Measurements from ENCODE around the gene SLC2A9.
"Not testable (repeated sequence)": the region's sequence is repeated elsewhere in the genome, so short reads cannot be mapped to it uniquely, and the experiment has no call there.

SLC2A9 gene

GRCh38 chr4:9833421-9833820 is 187.9 kb downstream of the SLC2A9 start:
- no peak for DNase-seq (ENCODE audit: low read depth in 3 of 3, low spot score in 1 of 3)

DNA sequence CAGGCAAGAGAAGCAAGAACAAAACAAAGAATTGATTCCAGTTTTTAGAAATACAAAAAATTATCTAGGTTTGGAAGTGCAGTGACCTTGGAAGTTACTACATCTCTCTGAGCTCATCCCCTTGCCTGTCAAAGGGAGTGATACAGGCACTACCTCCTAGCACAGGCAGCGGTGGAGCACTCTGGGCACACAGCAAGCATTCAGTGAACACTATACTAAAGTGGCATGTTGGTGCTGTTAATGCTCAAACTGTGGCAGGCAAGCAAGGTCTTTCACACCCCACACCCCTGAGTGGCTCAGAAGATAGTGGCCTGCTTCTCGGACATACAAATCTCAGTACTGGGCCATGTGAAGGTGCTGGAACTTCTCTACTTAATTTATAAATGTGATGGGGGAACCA is 188.7 kb downstream of the SLC2A9 start:
- no peak for DNase-seq (ENCODE audit: low read depth in 3 of 3, low spot score in 1 of 3)

- no peak for DNase-seq (ENCODE audit: low read depth in 3 of 3, low spot score in 1 of 3)
Observed at GRCh38 chr4:9826551-9826950, 194.7 kb downstream of the SLC2A9 start.

- DNase-seq (ENCODE audit: low read depth in 3 of 3, low spot score in 1 of 3) = no peak
Observed at GRCh38 chr4:9825049-9825448, 196.2 kb downstream of the SLC2A9 start.

- DNase-seq (ENCODE audit: low read depth in 3 of 3, low spot score in 1 of 3) = no peak
Observed at GRCh38 chr4:9820343-9820742, 201.0 kb downstream of the SLC2A9 start.

DNA sequence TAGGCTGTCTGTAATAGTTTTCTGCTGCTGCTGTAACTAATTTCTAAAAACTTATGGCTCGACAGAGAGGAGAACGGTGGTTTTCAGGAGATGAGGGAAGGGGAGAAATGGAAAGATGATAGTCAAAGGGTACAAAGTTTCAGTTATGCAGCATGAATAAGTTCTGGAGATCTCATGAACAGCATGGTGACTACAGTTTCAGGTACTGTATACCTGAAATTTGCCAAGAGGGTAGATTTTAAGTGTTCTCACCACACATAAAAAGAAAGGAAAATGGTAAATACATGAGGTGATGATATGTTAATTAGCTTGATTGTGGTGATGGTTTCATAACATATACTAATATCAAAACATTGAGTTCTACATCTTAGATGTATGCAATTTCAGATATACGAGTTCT is 205.0 kb downstream of the SLC2A9 start:
- DNase-seq (ENCODE audit: low read depth in 3 of 3, low spot score in 1 of 3) = no peak

DNA sequence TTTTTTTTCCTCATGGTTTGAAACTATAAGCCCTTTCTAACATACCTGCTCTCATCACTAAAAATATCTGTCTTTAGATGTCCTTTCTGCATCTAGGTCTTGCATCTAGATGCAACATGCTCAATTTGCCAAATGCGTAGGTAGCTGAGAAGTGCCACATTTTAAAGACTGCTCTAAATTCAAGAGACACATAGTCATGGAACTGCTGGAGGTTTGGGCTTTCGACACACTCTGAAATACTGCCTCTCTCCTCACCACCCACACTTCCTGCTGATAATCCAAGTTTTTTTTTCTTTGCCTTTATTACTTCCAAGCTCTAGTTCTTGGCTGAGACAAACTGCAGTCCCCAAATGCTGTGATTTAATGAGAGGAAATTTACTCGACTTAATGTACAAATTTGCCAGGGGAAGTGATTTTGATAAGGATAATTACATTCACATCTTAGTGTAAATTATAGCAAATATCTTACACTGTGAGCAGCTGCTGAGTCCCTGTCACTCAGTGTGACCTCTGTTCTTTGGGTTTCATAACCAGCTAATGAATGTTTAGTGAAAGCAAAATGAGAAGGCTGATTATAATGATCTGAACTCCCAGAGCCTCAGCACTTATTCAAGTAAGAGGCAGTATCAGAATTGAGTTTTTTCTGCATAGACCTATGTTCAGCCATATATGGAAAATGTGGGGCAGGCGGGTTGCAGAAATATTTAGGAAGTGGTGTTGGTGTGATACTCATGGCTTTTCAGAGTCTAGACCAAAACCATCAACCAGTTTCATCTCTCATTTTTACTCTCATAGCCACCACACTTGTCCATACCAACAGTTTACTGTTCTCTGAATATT is 208.6 kb downstream of the SLC2A9 start:
- no peak for DNase-seq (ENCODE audit: low read depth in 3 of 3, low spot score in 1 of 3)

- DNase-seq (ENCODE audit: low read depth in 3 of 3, low spot score in 1 of 3) = no peak
Observed at GRCh38 chr4:9811806-9812205, 209.5 kb downstream of the SLC2A9 start.

- DNase-seq (ENCODE audit: low read depth in 3 of 3, low spot score in 1 of 3) = no peak
Observed at GRCh38 chr4:9808077-9808476, 213.2 kb downstream of the SLC2A9 start.

GRCh38 chr4:9804918-9805317 is 216.4 kb downstream of the SLC2A9 start:
- no peak for DNase-seq (ENCODE audit: low read depth in 3 of 3, low spot score in 1 of 3)

- no peak for DNase-seq (ENCODE audit: low read depth in 3 of 3, low spot score in 1 of 3)
Observed at GRCh38 chr4:9800848-9801247, 220.4 kb downstream of the SLC2A9 start.

GRCh38 chr4:9796641-9797040 is 224.7 kb downstream of the SLC2A9 start:
- not testable (repeated sequence) for DNase-seq (ENCODE audit: low read depth in 3 of 3, low spot score in 1 of 3)

DNA sequence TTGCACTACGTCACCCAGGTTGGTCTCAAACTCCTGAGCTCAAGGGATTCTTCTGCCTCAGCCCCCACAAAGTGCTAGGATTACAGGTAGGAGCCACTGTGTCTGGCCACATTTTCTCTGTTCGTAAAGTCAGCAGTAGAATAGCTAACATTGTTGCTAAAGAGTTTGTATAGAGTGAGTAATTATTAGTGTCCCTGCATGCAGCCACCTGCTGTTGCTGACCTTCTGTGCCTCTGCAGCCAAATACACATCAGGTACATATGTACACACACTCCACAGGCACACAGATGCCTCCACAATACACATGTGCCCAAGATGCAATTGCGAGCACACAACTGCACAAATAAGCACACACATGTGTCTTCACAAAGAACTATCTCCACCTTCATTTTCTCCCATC is 228.9 kb downstream of the SLC2A9 start:
- no peak for DNase-seq (ENCODE audit: low read depth in 3 of 3, low spot score in 1 of 3)

DNA sequence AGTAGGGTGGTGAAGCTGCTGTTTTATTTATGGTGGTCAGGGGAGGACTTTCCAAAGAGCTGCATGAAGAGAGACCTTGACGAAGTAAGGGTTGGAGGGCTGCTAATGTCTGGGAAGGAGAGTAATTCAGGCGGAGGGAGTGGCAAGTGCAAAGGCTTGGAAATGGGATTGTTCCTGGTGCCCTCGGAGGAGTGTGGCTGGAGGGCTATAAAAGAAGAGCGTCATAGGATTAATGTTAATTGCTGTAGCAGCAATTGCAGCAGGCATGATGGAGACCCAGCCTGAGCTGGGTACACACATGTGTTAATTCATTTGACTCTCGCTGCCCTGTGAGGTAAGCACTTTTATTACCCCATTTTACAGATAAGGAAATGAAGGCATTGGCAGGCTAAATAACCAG is 235.4 kb downstream of the SLC2A9 start:
- DNase-seq (ENCODE audit: low read depth in 3 of 3, low spot score in 1 of 3) = not testable (repeated sequence)

DNA sequence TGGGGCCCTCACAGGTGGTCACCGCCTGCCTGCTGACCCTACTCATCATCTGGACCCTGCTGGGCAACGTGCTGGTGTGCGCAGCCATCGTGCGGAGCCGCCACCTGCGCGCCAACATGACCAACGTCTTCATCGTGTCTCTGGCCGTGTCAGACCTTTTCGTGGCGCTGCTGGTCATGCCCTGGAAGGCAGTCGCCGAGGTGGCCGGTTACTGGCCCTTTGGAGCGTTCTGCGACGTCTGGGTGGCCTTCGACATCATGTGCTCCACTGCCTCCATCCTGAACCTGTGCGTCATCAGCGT is 239.2 kb downstream of the SLC2A9 start:
- DNase-seq (ENCODE audit: low read depth in 3 of 3, low spot score in 1 of 3) = no peak

GRCh38 chr4:9781343-9782135 is 239.8 kb downstream of the SLC2A9 start, which contains the start of gene DRD5:
Gene DRD5, plus strand, starts transcription at chr4:9781634. Its CDS starts 396 bp downstream, at chr4:9782030.
- no peak for DNase-seq (ENCODE audit: low read depth in 3 of 3, low spot score in 1 of 3)

Measured in stimulated activated CD4-positive, alpha-beta T cell treated with anti-CD3 and anti-CD28 coated beads, TNF-alpha, amount 100 ng/mL, for 1 hour (primary cell).